Fibroblast of lung (primary cell): ENCODE measurements around the gene RRP36.

Source experiments
- CTCF ChIP-seq, 2 donors: IDR thresholded peaks in 1 of 2; conservative IDR thresholded peaks in 1 of 2; 1 replicate in 1 of 2; 2 replicates in 1 of 2; pipeline ENCODE4 v1.5.1; 2011 to 2012; ENCODE audit warnings: low read length in 2 of 2, control low read depth in 1 of 2, inconsistent platforms in 1 of 2, low read depth in 1 of 2, mild to moderate bottlenecking in 1 of 2
- EZH2 ChIP-seq: IDR thresholded peaks from 2 replicates; pipeline ENCODE4 v1.5.1; 2012; ENCODE audit warnings: low read length, control low read depth, mild to moderate bottlenecking; ENCODE audit errors: missing control alignments

- TF ChIP-seq CTCF (conservative IDR thresholded peaks at IDR 0.05 in 1 of 2, IDR thresholded peaks at IDR 0.05 in 1 of 2; ENCODE audit: low read depth in 1 of 2, low read length in 2 of 2) (no peak), EZH2 (no peak)
Observed at GRCh38 chr6:43043310-43043709, 21.9 kb downstream of the RRP36 start.
